Measurements from ENCODE around the gene ITPKC.

DNA sequence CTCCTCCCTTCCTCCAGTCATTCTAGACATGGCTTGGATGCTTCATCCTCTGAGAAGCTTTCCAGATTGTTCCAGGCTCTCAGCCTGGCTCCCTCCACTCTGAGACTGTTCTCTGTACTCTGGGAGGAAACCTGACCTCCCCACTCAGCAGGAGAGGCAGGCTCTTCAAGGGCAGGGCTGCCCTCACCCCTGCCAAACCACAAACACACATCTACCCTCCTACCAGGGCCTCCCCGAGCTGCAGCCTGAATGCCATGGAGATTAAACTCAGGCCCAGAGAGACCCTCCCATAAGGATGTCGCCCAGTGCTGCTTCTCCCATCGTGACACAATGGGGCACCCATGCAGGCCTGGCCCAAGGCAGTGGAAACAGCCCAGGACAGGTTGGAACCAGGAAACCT, 42.6 kb upstream of the ITPKC start:
- TF ChIP-seq, protein P1, sequence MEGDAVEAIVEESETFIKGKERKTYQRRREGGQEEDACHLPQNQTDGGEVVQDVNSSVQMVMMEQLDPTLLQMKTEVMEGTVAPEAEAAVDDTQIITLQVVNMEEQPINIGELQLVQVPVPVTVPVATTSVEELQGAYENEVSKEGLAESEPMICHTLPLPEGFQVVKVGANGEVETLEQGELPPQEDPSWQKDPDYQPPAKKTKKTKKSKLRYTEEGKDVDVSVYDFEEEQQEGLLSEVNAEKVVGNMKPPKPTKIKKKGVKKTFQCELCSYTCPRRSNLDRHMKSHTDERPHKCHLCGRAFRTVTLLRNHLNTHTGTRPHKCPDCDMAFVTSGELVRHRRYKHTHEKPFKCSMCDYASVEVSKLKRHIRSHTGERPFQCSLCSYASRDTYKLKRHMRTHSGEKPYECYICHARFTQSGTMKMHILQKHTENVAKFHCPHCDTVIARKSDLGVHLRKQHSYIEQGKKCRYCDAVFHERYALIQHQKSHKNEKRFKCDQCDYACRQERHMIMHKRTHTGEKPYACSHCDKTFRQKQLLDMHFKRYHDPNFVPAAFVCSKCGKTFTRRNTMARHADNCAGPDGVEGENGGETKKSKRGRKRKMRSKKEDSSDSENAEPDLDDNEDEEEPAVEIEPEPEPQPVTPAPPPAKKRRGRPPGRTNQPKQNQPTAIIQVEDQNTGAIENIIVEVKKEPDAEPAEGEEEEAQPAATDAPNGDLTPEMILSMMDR (IDR thresholded peaks at IDR 0.05; ENCODE audit: borderline replicate concordance, extremely low read depth, low read length, poor library complexity, severe bottlenecking): no peak
- TF ChIP-seq EZH2 (IDR thresholded peaks at IDR 0.05; ENCODE audit: borderline replicate concordance, low read depth, low read length, severe bottlenecking): no peak
